WERI-Rb-1 (cell line): Measurements from ENCODE around the gene AR.
"Not testable (repeated sequence)": the region's sequence is repeated elsewhere in the genome, so short reads cannot be mapped to it uniquely, and the experiment has no call there.

Experiments used
- DNase-seq: peaks from one replicate; pipeline ENCODE4 v3.0.0-alpha.2; 2020
- H3K27ac ChIP-seq: fragments of 250-450 bp; sonication (Bioruptor Pico); 2 replicates; pipeline ENCODE4 v1.5.1; 2020; ENCODE audit warnings: mild to moderate bottlenecking, moderate library complexity
- H3K27me3 ChIP-seq: fragments of 250-450 bp; sonication (Bioruptor Pico); 2 replicates; pipeline ENCODE4 v1.5.1; 2021; ENCODE audit warnings: mild to moderate bottlenecking, low read depth, moderate library complexity; ENCODE audit not compliant: insufficient read depth, severe bottlenecking
- H3K36me3 ChIP-seq: fragments of 250-450 bp; sonication (Bioruptor Pico); 2 replicates; pipeline ENCODE4 v1.5.1; 2020; ENCODE audit warnings: mild to moderate bottlenecking, moderate library complexity
- H3K4me3 ChIP-seq: 2 replicates; pipeline ENCODE4 v1.5.1; 2011; ENCODE audit warnings: low read depth, mild to moderate bottlenecking, control low read depth, low read length
- H3K9me3 ChIP-seq: fragments of 250-450 bp; sonication (Bioruptor Pico); 2 replicates; pipeline ENCODE4 v1.5.1; 2021; ENCODE audit warnings: mild to moderate bottlenecking, moderate library complexity; ENCODE audit not compliant: severe bottlenecking
- TF ChIP-seq, protein P1 (sequence below): IDR thresholded peaks from 2 replicates; pipeline ENCODE4 v1.5.1; 2011; ENCODE audit warnings: low read depth, mild to moderate bottlenecking, control low read depth, inconsistent platforms, low read length

AR gene

GRCh38 chrX:67622053-67622585 lies 78.3 kb downstream of the AR start:
- TF ChIP-seq, protein P1, sequence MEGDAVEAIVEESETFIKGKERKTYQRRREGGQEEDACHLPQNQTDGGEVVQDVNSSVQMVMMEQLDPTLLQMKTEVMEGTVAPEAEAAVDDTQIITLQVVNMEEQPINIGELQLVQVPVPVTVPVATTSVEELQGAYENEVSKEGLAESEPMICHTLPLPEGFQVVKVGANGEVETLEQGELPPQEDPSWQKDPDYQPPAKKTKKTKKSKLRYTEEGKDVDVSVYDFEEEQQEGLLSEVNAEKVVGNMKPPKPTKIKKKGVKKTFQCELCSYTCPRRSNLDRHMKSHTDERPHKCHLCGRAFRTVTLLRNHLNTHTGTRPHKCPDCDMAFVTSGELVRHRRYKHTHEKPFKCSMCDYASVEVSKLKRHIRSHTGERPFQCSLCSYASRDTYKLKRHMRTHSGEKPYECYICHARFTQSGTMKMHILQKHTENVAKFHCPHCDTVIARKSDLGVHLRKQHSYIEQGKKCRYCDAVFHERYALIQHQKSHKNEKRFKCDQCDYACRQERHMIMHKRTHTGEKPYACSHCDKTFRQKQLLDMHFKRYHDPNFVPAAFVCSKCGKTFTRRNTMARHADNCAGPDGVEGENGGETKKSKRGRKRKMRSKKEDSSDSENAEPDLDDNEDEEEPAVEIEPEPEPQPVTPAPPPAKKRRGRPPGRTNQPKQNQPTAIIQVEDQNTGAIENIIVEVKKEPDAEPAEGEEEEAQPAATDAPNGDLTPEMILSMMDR, result no peak
- no peaks in the 10 kb centered on the region for H3K27me3 ChIP-seq
- no peaks in the 10 kb centered on the region for H3K9me3 ChIP-seq
- H3K27ac ChIP-seq, result no peak overlapping the region
- DNase-seq, result no peak
- no peak overlapping the region for H3K4me3 ChIP-seq
- H3K36me3 ChIP-seq, result no peaks in the 10 kb centered on the region

GRCh38 chrX:67624325-67624724 lies 80.5 kb downstream of the AR start:
- TF ChIP-seq, protein P1, result no peak
- no peak overlapping the region for H3K27ac ChIP-seq
- H3K4me3 ChIP-seq, result no peak overlapping the region
- no peaks in the 10 kb centered on the region for H3K9me3 ChIP-seq
- no peaks in the 10 kb centered on the region for H3K36me3 ChIP-seq
- no peak for DNase-seq
- H3K27me3 ChIP-seq, result no peaks in the 10 kb centered on the region

GRCh38 chrX:67635424-67635823 lies 91.6 kb downstream of the AR start:
- no peak for DNase-seq
- no peak overlapping the region for H3K4me3 ChIP-seq
- TF ChIP-seq, protein P1, result no peak
- H3K9me3 ChIP-seq, result no peaks in the 10 kb centered on the region
- peaks cover 3% of the 10 kb centered on the region for H3K27me3 ChIP-seq
- no peak overlapping the region for H3K27ac ChIP-seq
- no peaks in the 10 kb centered on the region for H3K36me3 ChIP-seq

- DNase-seq, result no peak
- Histone ChIP-seq H3K9me3 (no peaks in the 10 kb centered on the region), H3K27me3 (peaks cover 6% of the 10 kb centered on the region), H3K4me3 (no peak overlapping the region), H3K36me3 (no peaks in the 10 kb centered on the region), H3K27ac (no peak overlapping the region)
- TF ChIP-seq, protein P1, result no peak
These were observed 92.7 kb downstream of the AR start for GRCh38 chrX:67636532-67636931.

DNA sequence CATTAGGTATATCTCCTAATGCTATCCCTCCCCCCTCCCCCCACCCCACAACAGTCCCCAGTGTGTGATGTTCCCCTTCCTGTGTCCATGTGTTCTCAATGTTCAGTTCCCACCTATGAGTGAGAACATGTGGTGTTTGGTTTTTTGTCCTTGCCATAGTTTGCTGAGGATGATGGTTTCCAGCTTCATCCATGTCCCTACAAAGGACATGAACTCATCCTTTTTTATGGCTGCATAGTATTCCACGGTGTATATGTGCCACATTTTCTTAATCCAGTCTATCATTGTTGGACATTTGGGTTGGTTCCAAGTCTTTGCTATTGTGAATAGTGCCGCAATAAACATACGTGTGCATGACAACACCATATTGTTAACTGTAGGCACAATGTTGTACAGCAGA lies 93.5 kb downstream of the AR start:
- not testable (repeated sequence) for DNase-seq, H3K36me3 ChIP-seq, H3K9me3 ChIP-seq, H3K4me3 ChIP-seq, H3K27me3 ChIP-seq, H3K27ac ChIP-seq

GRCh38 chrX:67648361-67648760 lies 104.5 kb downstream of the AR start:
- no peaks in the 10 kb centered on the region for H3K9me3 ChIP-seq
- no peaks in the 10 kb centered on the region for H3K27me3 ChIP-seq
- no peak overlapping the region for H3K27ac ChIP-seq
- TF ChIP-seq, protein P1, result no peak
- no peak for DNase-seq
- H3K36me3 ChIP-seq, result no peaks in the 10 kb centered on the region
- H3K4me3 ChIP-seq, result no peak overlapping the region
